HG02678 (cell line): ENCODE results near the gene CLP1.
A peak's percentile ranks its signal among the peaks of the same experiment; 100 is the strongest.

Experiments used
- ATAC-seq: cut with Tn5 transposase; IDR thresholded peaks from one replicate; pipeline ENCODE4 v1.9.1; 2021; ENCODE audit warnings: mild to moderate bottlenecking, moderate library complexity; ENCODE audit not compliant: unreplicated experiment

The CLP1 gene

GRCh38 chr11:57657194-57658022 is at the start of gene CLP1:
Gene CLP1, plus strand, starts transcription at chr11:57657762. Its CDS starts 1,715 bp downstream, at chr11:57659477.
- ATAC-seq, result peak; percentile 99

- no peak for ATAC-seq
Observed at GRCh38 chr11:57610170-57610569, 47.4 kb upstream of the CLP1 start.

GRCh38 chr11:57614234-57614772 is 43.3 kb upstream of the CLP1 start:
- ATAC-seq, result no peak

GRCh38 chr11:57615308-57615707 is 42.3 kb upstream of the CLP1 start:
- no peak for ATAC-seq

GRCh38 chr11:57616595-57616994 is 41.0 kb upstream of the CLP1 start:
- no peak for ATAC-seq

GRCh38 chr11:57618438-57618837 is 39.1 kb upstream of the CLP1 start:
- ATAC-seq, result no peak

- ATAC-seq, result no peak
Observed at GRCh38 chr11:57619331-57619730, 38.2 kb upstream of the CLP1 start.

- no peak for ATAC-seq
Observed at GRCh38 chr11:57620467-57620866, 37.1 kb upstream of the CLP1 start.

- ATAC-seq, result no peak
Observed at GRCh38 chr11:57622263-57622662, 35.3 kb upstream of the CLP1 start.

GRCh38 chr11:57624864-57625263 is 32.7 kb upstream of the CLP1 start:
- ATAC-seq, result no peak

- no peak for ATAC-seq
Observed at GRCh38 chr11:57626895-57627294, 30.7 kb upstream of the CLP1 start.

GRCh38 chr11:57630171-57630570 is 27.4 kb upstream of the CLP1 start:
- ATAC-seq, result no peak

- no peak for ATAC-seq
Observed at GRCh38 chr11:57632116-57632515, 25.4 kb upstream of the CLP1 start.

GRCh38 chr11:57633394-57634070 is 24.0 kb upstream of the CLP1 start:
- ATAC-seq, result no peak

GRCh38 chr11:57634311-57634710 is 23.3 kb upstream of the CLP1 start:
- ATAC-seq, result no peak

GRCh38 chr11:57635246-57635645 is 22.3 kb upstream of the CLP1 start:
- ATAC-seq, result no peak

- no peak for ATAC-seq
Observed at GRCh38 chr11:57637626-57638004, 19.9 kb upstream of the CLP1 start.

- ATAC-seq, result peak; percentile 46
Observed at GRCh38 chr11:57638005-57638781, 19.4 kb upstream of the CLP1 start.

GRCh38 chr11:57638811-57639320 is 18.7 kb upstream of the CLP1 start:
- no peak for ATAC-seq

GRCh38 chr11:57639321-57640067 is 18.1 kb upstream of the CLP1 start:
- ATAC-seq, result no peak
